ENCODE measurements around the gene KRTAP10-6. TPM values are rescaled to one million over a fixed set of nuclear protein-coding genes. Genes with fewer than 3 reads are reported as not detected.

KRTAP10-6 gene
- total RNA-seq, 6 experiments from 2014 or later, result not detected

- no peaks in the 10 kb centered on the region; the same call in 1 of the 2 replicates for H3K36me3 Mint-ChIP-seq (ENCODE audit: low read depth)
- no peak for DNase-seq
- H3K27ac Mint-ChIP-seq, result no peak overlapping the region
- no peaks in the 10 kb centered on the region for H3K4me1 Mint-ChIP-seq (ENCODE audit: low read depth)
- no peak for TF ChIP-seq CTCF (IDR thresholded peaks at IDR 0.05)
- H3K9me3 Mint-ChIP-seq, result peaks cover 22% of the 10 kb centered on the region
- no peak overlapping the region for H3K4me3 Mint-ChIP-seq
- H3K27me3 Mint-ChIP-seq (ENCODE audit: insufficient read depth), result peaks cover 24% of the 10 kb centered on the region
Measured at GRCh38 chr21:44549525-44550211, 42.6 kb downstream of the KRTAP10-6 start.

- Mint-ChIP-seq H3K27ac (no peak overlapping the region), H3K27me3 (ENCODE audit: insufficient read depth) (peaks cover 21% of the 10 kb centered on the region), H3K9me3 (peaks cover 22% of the 10 kb centered on the region), H3K4me1 (ENCODE audit: low read depth) (no peaks in the 10 kb centered on the region), H3K4me3 (no peak overlapping the region; the same call in 1 of the 2 replicates), H3K36me3 (ENCODE audit: low read depth) (no peaks in the 10 kb centered on the region; the same call in 1 of the 2 replicates)
- no peak for DNase-seq
- no peak for TF ChIP-seq CTCF (IDR thresholded peaks at IDR 0.05)
Measured at GRCh38 chr21:44548922-44549321, 43.4 kb downstream of the KRTAP10-6 start.

GRCh38 chr21:44548381-44548780 is 43.9 kb downstream of the KRTAP10-6 start:
- no peaks in the 10 kb centered on the region; the same call in 1 of the 2 replicates for H3K36me3 Mint-ChIP-seq (ENCODE audit: low read depth)
- H3K4me3 Mint-ChIP-seq, result no peak overlapping the region
- no peak for DNase-seq
- no peak overlapping the region for H3K27ac Mint-ChIP-seq
- H3K4me1 Mint-ChIP-seq (ENCODE audit: low read depth), result no peaks in the 10 kb centered on the region
- no peak for TF ChIP-seq CTCF (IDR thresholded peaks at IDR 0.05)
- H3K27me3 Mint-ChIP-seq (ENCODE audit: insufficient read depth), result peaks cover 21% of the 10 kb centered on the region
- peaks cover 22% of the 10 kb centered on the region for H3K9me3 Mint-ChIP-seq

GRCh38 chr21:44547656-44548331 is 44.5 kb downstream of the KRTAP10-6 start:
- DNase-seq, result no peak
- Mint-ChIP-seq H3K36me3 (ENCODE audit: low read depth) (no peaks in the 10 kb centered on the region; the same call in 1 of the 2 replicates), H3K27me3 (ENCODE audit: insufficient read depth) (peaks cover 20% of the 10 kb centered on the region), H3K9me3 (peaks cover 22% of the 10 kb centered on the region), H3K4me3 (no peak overlapping the region), H3K4me1 (ENCODE audit: low read depth) (no peaks in the 10 kb centered on the region), H3K27ac (no peak overlapping the region)
- no peak for TF ChIP-seq CTCF (IDR thresholded peaks at IDR 0.05)

GRCh38 chr21:44544566-44544965 is 47.7 kb downstream of the KRTAP10-6 start:
- Mint-ChIP-seq H3K4me1 (ENCODE audit: low read depth) (no peaks in the 10 kb centered on the region), H3K27me3 (ENCODE audit: insufficient read depth) (peaks cover 13% of the 10 kb centered on the region), H3K9me3 (peaks cover 18% of the 10 kb centered on the region), H3K4me3 (no peak overlapping the region), H3K27ac (no peak overlapping the region), H3K36me3 (ENCODE audit: low read depth) (no peaks in the 10 kb centered on the region; the same call in none of the 2 replicates)
- TF ChIP-seq CTCF (IDR thresholded peaks at IDR 0.05), result no peak
- DNase-seq, result no peak
